IPS DF 4.7 (cell line): ENCODE results near the gene TMEM218.
"Not testable (repeated sequence)": the region's sequence is repeated elsewhere in the genome, so short reads cannot be mapped to it uniquely, and the experiment has no call there.

Experiments
- DNase-seq: peaks from one replicate; pipeline ENCODE4 v3.0.0-alpha.2; 2013; ENCODE audit warnings: low spot score; ENCODE audit errors: extremely low read depth

Gene TMEM218

DNA sequence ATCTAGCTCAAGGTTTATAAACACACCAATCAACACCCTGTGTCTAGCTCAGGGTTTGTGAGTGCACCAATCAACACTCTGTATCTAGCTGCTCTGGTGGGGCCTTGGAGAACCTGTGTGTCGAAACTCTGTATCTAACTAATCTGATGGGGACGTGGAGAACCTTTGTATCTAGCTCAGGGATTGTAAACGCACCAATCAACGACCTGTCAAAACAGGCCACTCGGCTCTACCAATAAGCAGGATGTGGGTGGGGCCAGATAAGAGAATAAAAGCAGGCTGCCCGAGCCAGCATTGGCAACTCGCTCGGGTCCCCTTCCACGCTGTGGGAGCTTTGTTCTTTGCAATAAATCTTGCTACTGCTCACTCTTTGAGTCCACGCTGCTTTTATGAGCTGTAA is 21.3 kb downstream of the TMEM218 start:
- DNase-seq, result not testable (repeated sequence)

DNA sequence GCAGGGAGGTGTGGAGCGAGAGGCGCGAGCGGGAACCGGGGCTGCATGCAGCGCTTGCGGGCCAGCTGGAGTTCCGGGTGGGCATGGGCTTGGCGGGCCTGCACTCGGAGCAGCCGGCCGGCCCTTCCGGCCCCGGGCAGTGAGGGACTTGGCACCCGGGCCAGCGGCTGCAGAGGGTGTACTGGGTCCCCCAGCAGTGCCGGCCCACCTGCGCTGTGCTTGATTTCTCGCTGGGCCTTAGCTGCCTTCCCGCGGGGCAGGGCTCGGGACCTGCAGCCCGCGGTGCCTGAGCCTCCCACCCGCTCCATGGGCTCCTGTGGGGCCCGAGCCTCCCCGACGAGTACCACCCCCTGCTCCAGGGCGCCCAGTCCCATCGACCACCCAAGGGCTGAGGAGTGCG is 21.9 kb downstream of the TMEM218 start:
- not testable (repeated sequence) for DNase-seq

DNA sequence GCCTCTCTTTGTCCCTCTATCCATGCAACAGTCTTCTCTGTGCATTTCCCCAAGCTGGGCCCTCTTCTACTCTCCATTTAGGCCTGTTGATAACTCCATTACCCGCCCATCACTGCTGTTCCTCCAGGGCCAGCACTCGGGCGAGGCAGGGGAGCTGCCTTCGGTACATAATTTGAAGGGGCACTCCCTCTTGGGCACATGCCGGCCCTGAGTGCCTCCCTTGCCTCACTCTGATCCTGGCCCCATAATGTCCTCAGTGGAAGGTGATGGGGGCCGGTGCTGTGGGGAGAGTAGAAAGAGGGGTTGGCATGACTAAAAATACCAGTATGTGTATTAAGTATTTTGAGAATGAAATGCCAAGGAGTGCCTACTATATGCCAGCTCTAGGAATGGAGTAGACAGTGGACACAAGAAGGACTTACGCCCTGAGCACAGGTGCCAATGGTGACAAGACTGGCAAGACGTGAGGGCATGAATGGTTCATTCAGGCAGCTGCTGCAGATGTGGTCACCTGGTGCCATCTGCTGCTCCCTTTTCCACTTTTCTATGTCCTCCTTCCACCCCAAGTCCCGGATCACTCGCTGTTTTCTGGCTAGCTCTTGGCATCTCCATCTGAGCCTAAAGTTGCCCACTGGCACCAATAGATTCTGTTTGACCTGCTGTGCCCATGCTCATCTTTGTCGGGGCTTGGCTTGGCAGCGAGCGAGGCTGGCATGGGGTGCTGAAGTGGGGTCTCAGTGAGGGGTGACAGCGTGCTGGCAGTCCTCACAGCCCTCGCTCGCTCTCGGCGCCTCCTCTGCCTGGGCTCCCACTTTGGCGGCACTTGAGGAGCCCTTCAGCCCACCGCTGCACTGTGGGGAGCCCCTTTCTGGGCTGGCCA is 22.6 kb downstream of the TMEM218 start:
- no peak for DNase-seq

DNA sequence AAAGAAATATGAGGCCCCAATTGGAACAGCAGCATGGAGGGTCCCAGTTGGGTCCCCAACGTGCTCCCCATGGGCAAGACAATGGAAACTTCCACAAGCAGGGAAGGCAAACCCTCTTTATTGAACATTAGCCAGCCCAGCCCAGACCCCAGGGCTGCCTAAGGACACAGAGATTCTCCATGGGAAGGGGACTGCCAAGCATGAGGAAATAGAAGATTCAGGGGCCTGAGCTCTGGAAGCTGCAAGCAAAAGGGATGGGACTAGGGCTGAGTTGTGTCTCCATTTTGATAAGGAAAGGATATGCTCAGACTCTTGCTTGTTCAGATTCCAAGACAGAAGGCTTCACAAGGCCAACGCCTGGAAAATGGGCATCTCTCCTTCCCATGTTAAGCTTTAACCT is 23.3 kb downstream of the TMEM218 start:
- DNase-seq, result no peak

DNA sequence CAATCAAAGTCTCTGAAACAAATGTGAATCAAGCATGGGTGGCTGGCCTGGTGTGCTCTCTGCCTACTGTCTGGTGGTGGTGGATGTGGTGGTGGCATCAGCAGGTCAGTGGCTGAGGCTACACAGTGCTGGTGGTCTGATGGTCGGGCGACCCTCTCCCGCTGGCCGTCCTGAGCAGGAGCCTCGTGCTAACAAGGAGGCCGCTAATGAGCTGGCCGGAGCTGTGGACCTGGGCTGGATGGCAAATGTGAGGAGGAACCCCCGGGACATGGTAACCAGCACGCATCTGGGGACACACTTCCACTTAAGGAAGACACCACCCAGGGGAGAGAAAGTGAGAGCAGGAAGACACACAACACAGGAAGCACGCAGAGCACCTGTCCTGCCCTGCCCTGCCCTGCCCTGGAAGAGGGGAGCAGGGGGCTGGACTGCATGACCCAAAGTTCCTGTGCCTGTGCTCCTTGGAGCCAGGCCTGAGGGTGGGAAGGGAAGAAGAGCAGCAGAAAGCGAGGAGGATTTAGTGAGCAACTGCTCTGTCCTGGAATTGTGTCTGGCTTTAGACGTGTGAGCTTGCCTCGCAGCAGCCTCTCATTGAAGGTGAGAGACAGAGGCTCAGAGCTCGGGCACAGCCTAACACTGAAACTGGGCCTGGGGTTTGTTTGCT is 24.7 kb downstream of the TMEM218 start:
- no peak for DNase-seq

DNA sequence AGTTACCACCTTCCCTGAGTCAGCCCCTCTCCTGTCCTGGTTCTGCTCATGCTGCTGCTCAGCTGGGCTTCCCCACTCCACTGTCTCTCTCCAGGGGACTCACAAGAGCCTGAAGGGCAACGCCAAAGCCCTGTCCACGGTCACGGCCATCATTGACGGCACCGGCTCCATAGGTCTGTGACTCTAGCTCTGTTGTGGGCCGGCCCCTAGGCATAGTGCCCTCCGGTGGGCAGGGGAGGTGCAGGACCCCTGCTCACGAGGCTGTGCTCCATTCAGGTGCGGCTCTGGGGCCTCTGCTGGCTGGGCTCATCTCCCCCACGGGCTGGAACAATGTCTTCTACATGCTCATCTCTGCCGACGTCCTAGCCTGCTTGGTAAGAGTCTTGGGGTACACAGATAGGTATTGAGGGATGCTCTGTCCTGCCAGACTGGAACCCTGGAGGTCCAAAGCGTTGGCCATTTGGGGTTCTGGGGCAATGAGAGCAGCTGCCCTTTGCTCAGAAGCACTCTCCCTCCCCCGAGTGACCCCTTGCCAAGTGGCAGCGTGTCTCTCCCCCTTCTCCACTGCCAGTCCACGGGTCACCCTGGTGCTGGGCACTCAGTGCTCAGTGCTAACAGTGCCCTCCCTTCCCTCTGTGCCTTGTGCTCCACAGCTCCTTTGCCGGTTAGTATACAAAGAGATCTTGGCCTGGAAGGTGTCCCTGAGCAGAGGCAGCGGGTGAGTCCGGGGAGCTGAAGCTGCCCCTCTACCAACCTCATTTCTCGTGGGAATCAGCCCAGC is 25.9 kb downstream of the TMEM218 start:
- DNase-seq, result no peak

DNA sequence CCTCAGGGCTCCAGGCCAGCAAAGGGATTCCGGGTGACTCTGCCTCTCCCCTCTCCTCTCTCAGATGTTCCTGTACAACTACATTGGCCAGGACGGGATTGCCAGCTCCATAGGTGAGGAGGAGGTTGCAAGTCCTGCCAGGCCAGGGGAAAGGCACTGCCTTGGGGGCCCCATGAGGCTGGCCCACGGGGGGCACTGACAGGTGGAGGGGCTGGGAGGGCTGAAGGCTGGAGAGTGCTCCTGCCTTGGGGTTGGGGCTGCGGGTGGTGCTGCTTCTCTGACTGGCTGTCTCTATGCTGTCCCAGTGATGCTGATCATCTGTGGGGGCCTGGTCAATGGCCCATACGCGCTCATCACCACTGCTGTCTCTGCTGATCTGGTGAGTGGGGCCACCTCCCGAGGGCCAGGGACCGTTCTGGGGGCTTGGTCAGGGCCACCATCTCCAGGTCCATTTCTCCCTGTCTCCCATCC is 26.6 kb downstream of the TMEM218 start:
- DNase-seq, result no peak

DNA sequence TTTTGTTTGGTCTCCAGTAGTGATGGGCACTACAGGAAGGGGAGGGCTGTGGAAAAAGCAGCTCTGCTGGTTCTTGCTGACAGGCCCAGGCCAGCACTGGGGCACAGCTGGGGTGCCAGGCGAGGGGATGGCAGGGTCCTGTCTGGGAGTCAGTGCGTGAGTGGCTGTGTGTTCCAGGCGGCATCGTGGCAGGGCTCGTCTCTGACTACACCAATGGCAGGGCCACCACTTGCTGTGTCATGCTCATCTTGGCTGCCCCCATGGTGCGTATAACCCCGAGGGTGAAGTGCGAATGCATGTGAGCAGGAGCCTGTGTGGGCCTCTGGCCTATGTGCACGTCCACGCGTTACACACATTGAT is 27.4 kb downstream of the TMEM218 start:
- no peak for DNase-seq

DNA sequence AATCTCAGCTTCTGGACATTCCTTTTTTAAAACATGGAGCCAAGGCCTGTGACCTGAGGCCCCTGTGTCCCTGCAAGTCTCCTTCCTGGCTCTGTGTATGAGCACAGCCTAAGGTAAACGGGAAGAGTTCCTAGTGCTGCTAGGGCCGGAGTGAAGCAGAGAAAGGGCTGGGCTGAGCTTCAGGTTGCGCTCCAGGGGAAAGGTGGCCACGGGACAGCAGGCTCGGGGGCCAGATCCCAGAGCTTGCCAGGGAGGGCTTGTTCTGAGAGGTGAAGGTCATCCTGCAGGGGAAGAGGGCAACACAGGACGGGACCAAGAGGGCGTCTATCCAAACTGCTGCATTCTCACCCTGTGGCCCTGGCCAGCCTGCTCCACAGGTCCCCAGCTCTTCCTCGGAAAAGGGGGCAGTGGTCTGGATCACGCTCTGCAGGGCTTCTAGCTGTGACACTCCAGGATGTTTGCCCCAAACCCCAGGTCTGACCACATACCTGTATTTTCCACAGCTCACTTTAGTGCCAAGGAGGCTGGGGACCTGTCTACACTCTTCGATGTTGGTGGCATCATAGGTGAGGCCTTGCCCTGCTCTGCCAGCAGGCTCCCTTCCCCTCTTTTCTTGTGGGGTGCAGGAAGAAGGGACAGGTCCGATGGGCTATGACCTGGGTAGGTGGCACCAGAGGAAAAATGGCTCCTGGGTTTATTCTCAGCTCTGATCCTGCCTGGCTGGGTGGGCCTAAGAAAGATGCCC is 27.9 kb downstream of the TMEM218 start:
- no peak for DNase-seq

DNA sequence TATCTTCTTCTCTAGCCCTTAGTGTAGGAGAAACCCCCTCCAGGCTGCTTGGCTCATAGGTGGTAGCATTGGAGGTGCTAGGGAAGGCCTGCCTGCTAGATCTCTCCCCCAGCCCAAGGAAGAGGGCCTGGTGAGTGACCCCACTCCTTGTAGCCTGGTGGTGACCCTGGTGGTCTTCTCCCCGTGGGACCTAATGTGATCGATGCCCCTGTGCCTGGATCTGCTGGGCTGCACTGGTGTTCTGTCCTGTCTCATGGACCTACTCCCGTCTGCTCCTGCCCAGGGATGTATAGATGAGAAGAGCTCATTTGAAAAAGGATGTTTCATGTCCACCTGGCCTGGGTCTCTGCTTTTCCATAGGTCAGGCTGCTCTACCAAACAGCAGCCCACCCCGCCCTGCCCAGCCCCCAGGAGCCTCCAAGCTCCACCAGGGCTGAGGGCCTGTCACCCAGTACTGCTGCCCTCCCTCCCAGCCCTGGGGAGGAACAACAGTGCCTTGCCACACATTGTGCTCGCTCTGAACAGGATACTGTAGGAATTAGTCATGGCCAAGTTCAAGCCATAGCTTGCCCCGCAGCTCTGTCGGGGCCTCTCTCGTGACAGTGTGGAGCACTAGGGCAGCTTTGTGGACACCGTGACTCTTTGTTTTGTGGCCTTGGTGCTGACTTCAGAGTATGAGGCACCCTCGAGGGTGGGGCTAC is 28.7 kb downstream of the TMEM218 start:
- no peak for DNase-seq

DNA sequence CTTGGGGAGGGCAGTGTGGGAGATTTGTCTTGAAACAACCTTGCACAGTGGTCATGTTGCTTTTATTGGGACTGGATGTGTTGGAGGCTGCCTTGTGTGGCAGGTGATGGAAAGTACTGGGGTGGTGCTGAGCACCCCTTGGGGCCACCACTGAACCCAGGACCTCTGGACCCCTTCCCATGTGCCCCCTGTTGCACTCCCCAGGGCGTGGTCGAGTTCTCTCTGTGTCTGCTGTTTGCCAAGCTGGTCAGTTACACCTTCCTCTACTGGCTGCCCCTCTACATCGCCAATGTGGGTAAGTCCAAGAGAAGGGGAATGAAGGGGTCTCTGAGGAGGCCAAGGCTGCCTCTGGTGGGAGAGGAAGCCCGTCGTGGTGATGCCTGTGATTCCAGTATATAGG is 29.4 kb downstream of the TMEM218 start:
- no peak for DNase-seq

DNA sequence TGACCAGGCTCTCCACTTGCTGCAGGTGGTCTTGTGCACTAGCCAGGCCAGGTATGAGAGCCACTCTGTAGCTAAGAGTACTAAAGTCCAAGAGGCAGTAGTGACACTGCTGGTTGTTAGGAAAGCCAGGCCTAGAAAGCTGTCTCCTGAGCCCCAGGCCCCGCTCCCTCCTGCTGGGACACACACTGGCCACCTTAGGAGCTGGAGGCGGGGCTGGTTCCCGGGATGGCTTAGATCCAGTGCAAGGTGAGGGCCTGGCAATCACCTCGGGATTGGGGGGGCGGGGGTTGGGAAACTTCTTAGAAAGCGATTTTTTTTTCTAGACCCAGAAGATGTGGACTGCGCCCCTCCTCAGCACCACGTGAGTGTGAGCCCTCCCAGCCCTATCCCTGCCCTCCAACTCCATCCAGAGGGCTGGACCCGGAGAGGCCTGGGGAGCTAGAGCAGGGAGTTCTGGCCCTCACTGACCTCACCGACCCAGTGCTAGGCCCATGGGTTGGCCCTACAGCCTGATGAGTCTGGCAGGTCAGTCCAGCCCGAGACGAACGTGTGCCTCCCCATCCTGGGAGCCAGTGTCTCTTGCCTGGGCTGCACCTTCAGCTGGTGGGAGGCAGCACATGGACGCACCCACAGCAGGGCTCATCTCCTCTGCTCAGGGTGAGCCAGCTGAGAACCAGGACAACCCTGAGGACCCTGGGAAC is 30.2 kb downstream of the TMEM218 start:
- no peak for DNase-seq

DNA sequence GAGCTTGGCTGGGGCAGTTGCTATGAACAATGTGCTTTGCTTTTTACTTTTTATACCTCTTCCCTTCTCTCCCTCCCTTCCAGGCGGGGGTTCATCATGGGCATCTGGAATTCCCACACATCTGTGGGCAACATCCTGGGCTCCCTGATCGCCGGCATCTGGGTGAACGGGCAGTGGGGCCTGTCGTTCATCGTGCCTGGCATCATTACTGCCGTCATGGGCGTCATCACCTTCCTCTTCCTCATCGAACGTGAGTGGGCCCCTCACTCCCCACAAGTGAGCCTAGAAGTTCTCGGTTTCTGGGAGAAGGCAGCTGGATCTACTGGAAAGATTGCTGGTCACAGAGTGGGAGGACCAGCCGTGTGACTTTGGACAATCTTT is 30.9 kb downstream of the TMEM218 start:
- DNase-seq, result no peak

DNA sequence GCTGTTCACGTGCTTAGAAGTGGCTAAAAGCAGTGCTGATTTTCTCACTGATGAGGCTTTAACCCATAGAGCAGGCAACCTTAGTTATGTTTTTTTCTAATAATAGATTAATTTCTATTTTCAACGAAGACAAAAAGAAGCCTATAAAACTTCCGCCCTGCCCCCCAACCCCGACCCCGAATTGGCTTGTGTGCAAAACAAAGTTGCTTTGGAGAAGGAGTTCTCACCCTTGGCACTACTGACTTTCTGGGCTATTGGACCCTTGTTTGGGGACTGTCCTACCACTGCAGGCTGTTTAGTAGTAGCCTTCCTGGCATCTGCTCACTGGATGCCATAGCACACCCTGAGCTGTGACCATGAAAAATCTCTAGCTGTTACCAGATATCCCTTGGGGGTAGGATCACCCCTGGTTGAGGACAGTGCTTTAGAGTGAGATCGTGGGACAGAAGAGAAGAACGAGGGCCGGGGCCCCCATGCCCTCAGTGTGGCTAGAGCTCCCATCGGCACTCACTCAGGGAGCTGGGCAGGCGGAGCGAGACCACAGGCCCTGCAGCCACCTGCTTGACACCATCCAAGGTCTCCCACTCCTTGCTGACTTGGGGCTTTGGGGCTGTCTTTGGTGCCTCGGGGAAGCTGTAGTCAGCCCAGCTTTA is 31.4 kb downstream of the TMEM218 start:
- no peak for DNase-seq

DNA sequence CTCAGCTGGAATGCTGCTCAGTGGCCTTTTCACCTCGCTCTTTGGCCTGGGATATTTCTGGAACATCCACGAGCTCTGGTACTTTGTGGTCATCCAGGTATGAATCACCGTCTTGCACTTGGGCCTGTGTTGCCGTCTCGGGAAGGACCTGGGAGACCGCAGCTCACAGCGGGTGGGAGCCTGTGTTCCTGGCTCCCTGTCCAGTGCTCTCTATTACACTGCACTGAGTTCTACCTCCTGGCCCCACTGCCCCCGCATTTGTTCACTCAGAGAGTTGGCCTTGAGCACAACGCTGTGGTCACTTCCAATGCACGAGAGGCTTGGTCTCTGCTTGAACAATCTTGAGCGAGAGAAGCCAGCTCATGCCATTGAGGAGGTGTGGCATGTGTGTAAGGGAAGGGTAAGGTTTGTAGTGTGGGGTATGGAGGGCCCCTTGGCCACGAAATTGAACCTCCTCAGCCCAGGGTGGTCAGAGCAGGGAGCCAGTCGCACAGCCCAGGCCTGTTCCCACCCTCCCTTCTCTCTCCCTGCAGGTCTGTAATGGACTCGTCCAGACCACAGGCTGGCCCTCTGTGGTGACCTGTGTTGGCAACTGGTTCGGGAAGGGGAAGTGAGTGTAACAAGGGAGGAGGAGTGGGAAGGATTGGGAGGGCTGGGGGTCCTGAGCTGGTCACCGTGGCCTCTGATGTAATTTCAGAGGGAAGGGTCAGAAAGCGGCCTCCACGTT is 32.1 kb downstream of the TMEM218 start:
- DNase-seq, result no peak

DNA sequence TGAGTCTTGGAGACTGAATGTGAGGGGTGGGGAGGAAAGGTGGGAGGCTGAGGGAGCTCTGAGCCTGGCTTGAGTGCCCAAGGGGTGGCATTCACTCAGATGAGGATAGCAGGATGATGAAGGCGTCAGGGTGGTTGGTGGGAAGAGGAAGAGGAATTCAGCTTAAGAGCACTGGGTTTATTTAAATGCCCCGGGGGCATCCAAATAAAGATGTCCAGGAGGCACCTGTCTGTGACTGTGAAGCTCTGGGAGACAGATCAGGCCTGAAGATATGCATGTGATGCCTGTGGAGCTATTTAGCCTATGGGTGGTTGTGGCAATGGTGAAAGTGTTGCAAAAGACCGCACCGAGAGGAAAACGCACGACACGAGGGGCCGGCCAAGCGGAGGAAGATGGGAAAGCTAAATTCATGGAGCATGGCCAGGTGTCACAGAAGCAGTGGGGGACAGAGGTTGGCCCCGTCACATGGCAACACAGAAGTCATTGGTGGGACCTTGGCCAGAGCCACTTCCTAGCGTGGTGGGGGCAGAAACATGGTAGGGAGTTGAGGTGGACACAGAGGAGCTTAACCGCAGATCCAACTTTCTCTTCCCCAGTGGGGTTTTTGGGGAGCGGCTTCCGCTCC is 32.8 kb downstream of the TMEM218 start:
- DNase-seq, result no peak

DNA sequence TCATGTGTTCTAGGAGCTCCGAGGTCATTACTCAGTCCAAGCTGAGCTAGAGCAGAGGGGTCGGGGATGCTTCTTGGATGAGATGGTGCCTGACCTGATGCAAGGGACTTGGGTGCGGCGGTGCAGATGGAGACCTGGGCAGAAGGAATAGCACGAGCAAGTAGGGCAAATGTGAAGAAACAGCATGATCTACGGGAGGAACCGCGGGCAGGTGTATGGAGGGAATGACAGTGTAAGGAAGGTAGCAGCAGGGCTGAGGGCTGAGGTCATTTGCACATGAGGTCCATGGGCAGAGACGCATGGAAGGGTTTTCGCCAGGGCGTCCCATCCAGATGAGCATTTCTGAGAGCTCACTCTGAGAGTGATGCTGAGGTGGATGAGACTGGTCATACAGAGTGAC is 33.4 kb downstream of the TMEM218 start:
- no peak for DNase-seq

DNA sequence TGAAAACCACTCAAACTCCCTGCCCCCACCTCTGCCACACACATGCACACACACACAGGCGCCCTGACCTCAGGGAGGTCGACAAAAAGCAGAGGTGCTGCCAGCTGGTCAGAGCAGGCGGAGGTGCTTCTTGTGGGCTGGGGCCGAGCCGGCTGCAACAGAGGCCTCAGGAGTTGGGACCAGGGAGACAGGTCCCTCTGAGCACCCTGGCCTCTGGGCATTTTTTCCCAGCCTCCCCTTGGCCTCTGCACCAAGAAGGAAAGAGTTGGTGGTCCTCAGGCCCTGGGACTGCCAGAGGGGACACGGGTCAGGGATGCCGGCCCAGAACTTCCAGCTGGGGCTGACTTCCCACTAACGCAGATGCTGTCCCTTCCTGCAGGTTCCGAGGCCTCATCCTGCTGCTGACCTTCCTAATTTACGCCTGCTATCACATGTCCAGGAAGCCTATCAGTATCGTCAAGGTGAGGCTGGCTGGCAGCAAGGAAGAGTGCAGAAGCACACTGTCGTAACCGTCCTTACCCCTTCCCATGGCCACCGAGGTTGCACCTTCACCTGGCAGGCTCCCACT is 35.0 kb downstream of the TMEM218 start:
- no peak for DNase-seq
